CD4-positive, alpha-beta T cell treated with Interleukin-1 beta for 1 hour (primary cell): Measurements from ENCODE around the gene SMIM43.
A peak's percentile ranks its signal among the peaks of the same experiment; 100 is the strongest.

Experiments
- DNase-seq, 2 donors: peaks; one replicate each; pipeline ENCODE4 v3.0.0-alpha.2; 2020 to 2022

Gene SMIM43

GRCh38 chr4:121764702-121765367, at the start of gene SMIM43:
Gene SMIM43 (minus strand): TSS chr4:121765164. CDS start chr4:121765105, 59 bp downstream.
- DNase-seq, result no peak

- no peak for DNase-seq
These were observed 49.8 kb upstream of the SMIM43 start for GRCh38 chr4:121814756-121815155.

- no peak for DNase-seq
These were observed 46.2 kb upstream of the SMIM43 start for GRCh38 chr4:121811122-121811521.

GRCh38 chr4:121806411-121806810, 41.4 kb upstream of the SMIM43 start:
- no peak for DNase-seq

GRCh38 chr4:121801715-121802075, 36.7 kb upstream of the SMIM43 start:
- no peak for DNase-seq

GRCh38 chr4:121800961-121801714, 36.2 kb upstream of the SMIM43 start, which contains the start of gene EXOSC9:
Gene EXOSC9 (plus strand): TSS chr4:121801323. CDS start chr4:121801425, 102 bp downstream.
- DNase-seq, result peak; percentile 91 to 96

GRCh38 chr4:121800638-121800960, 35.6 kb upstream of the SMIM43 start:
- DNase-seq, result no peak

GRCh38 chr4:121799867-121800501, 35.0 kb upstream of the SMIM43 start:
- DNase-seq, result no peak

GRCh38 chr4:121799208-121799823, 34.4 kb upstream of the SMIM43 start:
- DNase-seq, result no peak

GRCh38 chr4:121796283-121796682, 31.3 kb upstream of the SMIM43 start:
- DNase-seq, result no peak

- DNase-seq, result no peak
These were observed 29.7 kb upstream of the SMIM43 start for GRCh38 chr4:121794505-121795188.

GRCh38 chr4:121792966-121793365, 28.0 kb upstream of the SMIM43 start:
- no peak for DNase-seq

GRCh38 chr4:121791481-121791880, 26.5 kb upstream of the SMIM43 start:
- DNase-seq, result no peak

- DNase-seq, result no peak
These were observed 26.0 kb upstream of the SMIM43 start for GRCh38 chr4:121790976-121791375.

- DNase-seq, result no peak
These were observed 25.2 kb upstream of the SMIM43 start for GRCh38 chr4:121789960-121790829.

- no peak for DNase-seq
These were observed 24.5 kb upstream of the SMIM43 start for GRCh38 chr4:121789455-121789854.

- DNase-seq, result no peak
These were observed 23.9 kb upstream of the SMIM43 start for GRCh38 chr4:121788896-121789295.

GRCh38 chr4:121786221-121786620, 21.3 kb upstream of the SMIM43 start:
- DNase-seq, result no peak

- DNase-seq, result no peak
These were observed 20.5 kb upstream of the SMIM43 start for GRCh38 chr4:121785479-121785878.

GRCh38 chr4:121784975-121785374, 20.0 kb upstream of the SMIM43 start:
- DNase-seq, result no peak

GRCh38 chr4:121784401-121784800, 19.4 kb upstream of the SMIM43 start:
- no peak for DNase-seq

- DNase-seq, result no peak
These were observed 18.2 kb upstream of the SMIM43 start for GRCh38 chr4:121783210-121783609.
